SH-SY5Y (cell line): ENCODE data around the gene TFDP1.

Source experiments
- GATA2 ChIP-seq: IDR thresholded peaks from 2 replicates; pipeline ENCODE4 v1.6.1; 2011; ENCODE audit warnings: mild to moderate bottlenecking, low read depth, low read length
- GATA3 ChIP-seq: IDR thresholded peaks from 2 replicates; pipeline ENCODE4 v1.6.1; 2011; ENCODE audit warnings: low read depth, mild to moderate bottlenecking, low read length, moderate library complexity

DNA sequence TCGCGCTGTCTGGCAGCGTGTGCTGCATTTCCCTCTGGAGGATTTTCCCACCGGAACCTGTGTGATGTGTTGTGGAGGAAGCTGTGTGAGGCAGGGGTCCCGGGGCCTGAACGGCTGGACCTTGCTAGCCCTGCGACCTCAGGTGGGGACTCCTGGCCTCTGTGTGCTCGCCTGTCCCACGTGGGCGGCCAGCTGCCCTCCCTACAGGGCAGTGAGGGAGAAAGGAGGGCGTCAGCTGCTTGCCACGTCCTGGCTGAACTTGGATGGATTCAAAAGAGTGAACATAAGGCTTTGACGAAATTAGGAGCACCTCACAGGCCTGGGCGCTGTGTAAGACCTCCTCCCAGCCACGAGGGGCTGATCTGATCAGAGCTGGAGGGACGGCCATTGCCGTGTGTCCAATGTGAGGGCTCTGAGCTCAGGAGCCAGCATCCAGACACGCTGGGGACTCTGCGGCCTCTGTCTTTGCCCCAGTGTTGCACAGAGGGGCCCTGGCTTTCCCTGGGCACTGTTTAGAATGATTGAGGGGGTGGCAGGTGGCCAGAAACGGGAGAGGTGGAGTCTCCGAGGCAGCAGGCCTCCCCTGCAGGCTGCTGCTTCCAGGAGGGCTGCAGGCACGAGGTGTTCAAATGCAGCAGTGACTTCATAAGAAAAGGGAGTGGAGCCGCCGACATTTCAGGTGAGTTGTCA is 13.0 kb downstream of the TFDP1 start:
- TF ChIP-seq GATA2 (no peak), GATA3 (no peak)
